Endothelial cell (in vitro differentiated cells): ENCODE measurements around the gene CACNA1H. TPM values are rescaled to one million over a fixed set of nuclear protein-coding genes. Genes with fewer than 3 reads are reported as not detected.
A peak's percentile ranks its signal among the peaks of the same experiment; 100 is the strongest.

Experiments used
- DNase-seq: peaks from one replicate; pipeline ENCODE4 v3.0.0; 2021; ENCODE audit warnings: low spot score
- H3K27ac Mint-ChIP-seq: one replicate; pipeline ENCODE4 v1.8.0; 2021; ENCODE audit warnings: mixed read lengths, inconsistent platforms; ENCODE audit not compliant: unreplicated experiment
- H3K27me3 Mint-ChIP-seq: one replicate; pipeline ENCODE4 v1.8.0; 2021; ENCODE audit warnings: mild to moderate bottlenecking, moderate library complexity, mixed read lengths, inconsistent platforms; ENCODE audit not compliant: unreplicated experiment
- H3K36me3 Mint-ChIP-seq: one replicate; pipeline ENCODE4 v1.8.0; 2021; ENCODE audit warnings: mild to moderate bottlenecking, low read depth, mixed read lengths, inconsistent platforms; ENCODE audit not compliant: unreplicated experiment
- H3K4me1 Mint-ChIP-seq: one replicate; pipeline ENCODE4 v1.8.0; 2021; ENCODE audit warnings: mild to moderate bottlenecking, mixed read lengths, inconsistent platforms; ENCODE audit not compliant: unreplicated experiment
- H3K4me3 Mint-ChIP-seq: one replicate; pipeline ENCODE4 v1.8.0; 2021; ENCODE audit warnings: mild to moderate bottlenecking, mixed read lengths, inconsistent platforms; ENCODE audit not compliant: unreplicated experiment
- H3K9me3 Mint-ChIP-seq: one replicate; pipeline ENCODE4 v1.8.0; 2021; ENCODE audit warnings: mixed read lengths, inconsistent platforms; ENCODE audit not compliant: unreplicated experiment
- total RNA-seq: library from RNA; stranded (reverse); fragmentation: NEBNext Ultra II Directional; extraction: Animal tissue kit (Norgen Biotek cat#: 25700); gene quantifications from one replicate; pipeline ENCODE4 v1.2.1, GENCODE V29; 2021; ENCODE audit not compliant: unreplicated experiment
- TF ChIP-seq, protein P1 (sequence below): fragments of 200-600 bp; sonication (generic); IDR thresholded peaks from one replicate; pipeline ENCODE4 v1.5.0; 2021; ENCODE audit warnings: antibody characterized with exemption; ENCODE audit not compliant: unreplicated experiment

The CACNA1H gene
- total RNA-seq, 1 donor from 2014 or later = 3.4 TPM

DNA sequence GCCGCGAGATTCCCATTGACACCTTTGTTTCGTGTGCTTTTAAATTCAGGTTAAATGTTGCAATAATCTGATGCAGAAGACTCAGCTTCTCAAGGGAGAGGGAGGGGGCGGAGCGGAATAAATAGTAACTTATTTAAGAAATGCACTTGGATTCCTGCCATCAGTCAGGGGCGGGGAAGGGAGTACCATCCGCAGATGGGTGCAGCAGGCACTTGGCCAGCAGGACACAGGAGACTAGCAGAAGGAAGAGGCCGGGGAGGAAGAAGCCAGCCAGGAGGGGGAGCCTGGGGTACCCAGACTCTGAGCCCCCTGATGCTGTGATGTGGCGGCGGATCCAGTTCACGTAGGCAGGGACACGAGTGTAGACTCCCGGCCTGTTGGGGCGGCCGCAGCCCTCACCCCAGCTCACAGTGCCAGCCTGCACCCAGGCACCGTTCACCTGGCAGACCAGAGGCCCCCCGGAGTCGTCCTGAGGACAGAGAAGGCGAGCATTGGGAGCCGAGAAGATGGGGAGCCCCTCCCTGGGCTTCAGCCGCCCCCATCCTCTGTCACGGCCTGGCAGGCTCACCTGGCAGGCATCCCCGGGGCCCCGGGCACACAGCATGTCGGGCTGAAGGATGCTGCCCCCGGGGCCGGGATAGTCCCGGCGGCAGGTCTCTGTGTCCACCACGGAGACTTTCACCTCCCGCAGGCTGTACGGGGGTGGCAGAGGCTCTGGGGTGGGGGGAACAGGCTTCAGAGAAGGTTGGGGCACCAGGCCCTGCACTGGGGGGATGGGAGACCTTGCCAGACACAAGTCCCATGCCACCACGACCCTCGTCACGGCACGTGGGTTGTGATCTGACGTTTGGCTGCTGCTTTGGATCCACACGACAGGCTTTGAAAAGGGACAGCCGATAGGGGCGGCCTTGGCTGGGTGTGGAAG is 69.0 kb downstream of the CACNA1H start:
- DNase-seq = no peak
- no peaks in the 10 kb centered on the region for H3K36me3 Mint-ChIP-seq
- no peak overlapping the region for H3K27ac Mint-ChIP-seq
- H3K4me3 Mint-ChIP-seq = peak overlapping the region; percentile 38
- no peaks in the 10 kb centered on the region for H3K4me1 Mint-ChIP-seq
- H3K27me3 Mint-ChIP-seq = peaks cover 7% of the 10 kb centered on the region
- TF ChIP-seq, protein P1, sequence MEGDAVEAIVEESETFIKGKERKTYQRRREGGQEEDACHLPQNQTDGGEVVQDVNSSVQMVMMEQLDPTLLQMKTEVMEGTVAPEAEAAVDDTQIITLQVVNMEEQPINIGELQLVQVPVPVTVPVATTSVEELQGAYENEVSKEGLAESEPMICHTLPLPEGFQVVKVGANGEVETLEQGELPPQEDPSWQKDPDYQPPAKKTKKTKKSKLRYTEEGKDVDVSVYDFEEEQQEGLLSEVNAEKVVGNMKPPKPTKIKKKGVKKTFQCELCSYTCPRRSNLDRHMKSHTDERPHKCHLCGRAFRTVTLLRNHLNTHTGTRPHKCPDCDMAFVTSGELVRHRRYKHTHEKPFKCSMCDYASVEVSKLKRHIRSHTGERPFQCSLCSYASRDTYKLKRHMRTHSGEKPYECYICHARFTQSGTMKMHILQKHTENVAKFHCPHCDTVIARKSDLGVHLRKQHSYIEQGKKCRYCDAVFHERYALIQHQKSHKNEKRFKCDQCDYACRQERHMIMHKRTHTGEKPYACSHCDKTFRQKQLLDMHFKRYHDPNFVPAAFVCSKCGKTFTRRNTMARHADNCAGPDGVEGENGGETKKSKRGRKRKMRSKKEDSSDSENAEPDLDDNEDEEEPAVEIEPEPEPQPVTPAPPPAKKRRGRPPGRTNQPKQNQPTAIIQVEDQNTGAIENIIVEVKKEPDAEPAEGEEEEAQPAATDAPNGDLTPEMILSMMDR = no peak
- H3K9me3 Mint-ChIP-seq = no peaks in the 10 kb centered on the region

DNA sequence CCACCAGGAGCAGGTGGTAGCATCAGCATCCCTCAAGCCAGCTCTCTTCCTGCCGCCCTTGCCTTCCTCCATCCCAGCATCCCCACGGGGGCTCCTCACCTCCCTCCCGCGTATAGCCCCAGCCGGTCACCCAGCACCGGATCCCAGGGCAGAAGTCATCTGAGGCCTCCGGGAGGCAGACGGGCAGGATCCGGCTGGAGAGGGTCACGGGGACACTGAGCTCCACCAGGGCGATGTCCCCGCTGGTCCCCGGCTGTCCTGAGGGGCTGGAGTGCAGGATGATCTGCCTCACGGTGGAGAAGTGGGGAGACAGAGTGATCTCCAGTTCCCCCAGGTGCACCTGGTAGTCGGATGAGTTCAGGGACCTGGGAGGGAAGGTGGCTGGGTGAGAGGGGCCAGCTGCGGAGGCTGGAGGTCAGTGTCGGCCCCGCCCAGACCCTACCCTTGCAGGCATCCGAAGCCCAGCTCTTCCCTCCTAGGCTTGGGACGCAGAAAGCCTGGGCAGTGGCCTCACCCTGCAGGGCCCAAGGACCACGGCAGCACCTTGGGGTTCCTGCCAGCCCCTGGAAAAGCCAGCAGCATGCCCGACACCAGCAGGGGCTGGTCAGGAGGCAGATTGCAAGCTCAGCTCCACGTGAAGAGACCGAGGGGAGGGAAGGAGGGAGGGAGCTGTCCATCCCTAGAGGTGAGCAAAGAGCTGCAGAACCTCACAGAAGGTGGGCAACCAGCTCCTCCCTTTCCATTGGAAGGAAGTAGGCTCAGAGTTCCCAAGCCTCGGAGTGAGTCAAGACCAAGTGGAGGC is 69.8 kb downstream of the CACNA1H start:
- TF ChIP-seq, protein P1 = no peak
- Mint-ChIP-seq H3K4me3 (no peak overlapping the region), H3K4me1 (no peaks in the 10 kb centered on the region), H3K36me3 (no peaks in the 10 kb centered on the region), H3K27me3 (peaks cover 7% of the 10 kb centered on the region), H3K27ac (no peak overlapping the region), H3K9me3 (no peaks in the 10 kb centered on the region)
- no peak for DNase-seq

DNA sequence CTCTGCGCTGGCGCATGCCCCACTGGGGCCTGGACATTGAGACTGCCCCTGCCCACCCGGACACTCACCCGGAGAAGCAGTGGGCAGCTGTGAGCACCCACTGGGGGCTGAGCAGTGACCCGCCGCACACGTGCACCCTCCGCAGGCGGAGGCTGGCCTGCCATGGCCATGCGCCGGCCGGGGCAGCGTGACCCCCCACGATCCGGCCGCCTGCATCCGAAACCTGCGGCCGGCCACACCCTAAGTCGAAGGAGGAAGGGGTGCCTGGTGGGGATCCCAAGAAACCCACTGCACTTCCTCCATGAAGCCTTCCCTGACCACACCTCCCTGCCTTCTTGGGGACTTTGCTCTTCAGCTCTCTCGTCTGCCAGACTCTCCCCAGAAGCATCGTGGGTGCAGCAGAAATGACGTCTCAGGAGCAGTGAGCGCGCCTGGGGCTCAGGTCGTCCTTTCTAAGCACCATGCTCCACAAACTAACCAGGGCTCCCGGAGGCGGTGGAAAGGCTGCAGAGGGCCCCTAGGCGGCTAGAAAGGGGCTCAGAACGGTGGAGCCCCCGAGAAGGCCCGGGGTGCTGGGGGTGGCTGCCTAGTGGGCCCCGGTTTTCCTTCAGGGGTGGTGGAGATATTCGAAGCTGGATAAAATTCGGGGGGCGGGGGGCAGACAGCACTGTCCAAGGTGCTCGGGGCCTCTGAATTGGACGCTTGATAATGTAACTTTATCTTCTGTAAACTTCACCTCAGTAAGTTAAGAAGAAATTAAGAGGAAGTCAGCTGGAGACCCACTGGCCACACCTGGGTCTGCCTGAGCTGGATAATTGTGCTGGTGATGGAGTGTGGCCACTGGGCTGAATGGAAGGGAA is 70.7 kb downstream of the CACNA1H start:
- DNase-seq = no peak
- Mint-ChIP-seq H3K27me3 (peaks cover 7% of the 10 kb centered on the region), H3K4me1 (no peaks in the 10 kb centered on the region), H3K9me3 (no peaks in the 10 kb centered on the region), H3K4me3 (no peak overlapping the region), H3K27ac (no peak overlapping the region), H3K36me3 (no peaks in the 10 kb centered on the region)
- TF ChIP-seq, protein P1 = no peak

DNA sequence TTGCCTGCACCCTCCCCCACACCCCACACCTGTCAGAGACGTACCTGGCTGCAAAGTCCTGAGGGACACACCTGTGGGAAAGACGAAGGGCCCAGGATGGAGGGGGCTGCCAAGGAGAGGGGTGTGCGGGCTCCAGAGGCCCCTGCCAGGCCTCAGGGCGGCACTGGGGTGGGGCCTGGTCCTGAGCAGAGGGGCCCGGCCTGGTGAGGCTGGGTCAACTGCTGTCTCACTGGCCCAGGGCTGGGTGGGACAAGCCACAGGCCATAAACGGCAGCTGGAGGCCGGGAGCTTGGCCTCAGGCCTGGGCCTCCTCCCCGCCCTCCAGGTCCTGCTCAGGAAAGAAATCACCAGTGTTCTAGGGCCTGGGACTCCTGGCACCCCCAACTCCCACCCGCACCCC is 71.7 kb downstream of the CACNA1H start:
- Mint-ChIP-seq H3K36me3 (no peaks in the 10 kb centered on the region), H3K27ac (no peak overlapping the region), H3K9me3 (no peaks in the 10 kb centered on the region), H3K4me1 (no peaks in the 10 kb centered on the region), H3K4me3 (no peak overlapping the region), H3K27me3 (peaks cover 7% of the 10 kb centered on the region)
- DNase-seq = no peak
- TF ChIP-seq, protein P1 = no peak
